Measurements from ENCODE around the gene C16orf74. TPM values are rescaled to one million over a fixed set of nuclear protein-coding genes. Genes with fewer than 3 reads are reported as not detected.

C16orf74 gene
- total RNA-seq, 1 donor from 2014 or later, result 2.3 TPM

- Histone ChIP-seq H3K36me3 (no peaks in the 10 kb centered on the region), H3K9me3 (replicated peaks) (no peaks in the 10 kb centered on the region), H3K27ac (replicated peaks) (no peak overlapping the region), H3K27me3 (ENCODE audit: low read depth) (peaks cover 4% of the 10 kb centered on the region), H3K4me1 (no peaks in the 10 kb centered on the region), H3K4me3 (no peak overlapping the region)
- no peak for DNase-seq
- TF ChIP-seq CTCF (IDR thresholded peaks at IDR 0.05; ENCODE audit: borderline replicate concordance), result no peak
- intact Hi-C loops (cut with micrococcal nuclease), result no loop called here
Observed at GRCh38 chr16:85731179-85731578, 19.7 kb downstream of the C16orf74 start.

- H3K4me3 ChIP-seq, result no peak overlapping the region
- no peak overlapping the region for H3K27ac ChIP-seq (replicated peaks)
- no peaks in the 10 kb centered on the region for H3K4me1 ChIP-seq
- no peaks in the 10 kb centered on the region for H3K36me3 ChIP-seq
- no peak for DNase-seq
- no peaks in the 10 kb centered on the region for H3K9me3 ChIP-seq (replicated peaks)
- intact Hi-C loops (cut with micrococcal nuclease), result no loop called here
- TF ChIP-seq CTCF (IDR thresholded peaks at IDR 0.05; ENCODE audit: borderline replicate concordance), result no peak
- H3K27me3 ChIP-seq (ENCODE audit: low read depth), result peaks cover 4% of the 10 kb centered on the region
Observed at GRCh38 chr16:85730186-85730465, 20.8 kb downstream of the C16orf74 start.

- TF ChIP-seq CTCF (IDR thresholded peaks at IDR 0.05; ENCODE audit: borderline replicate concordance), result no peak
- peaks cover 4% of the 10 kb centered on the region for H3K27me3 ChIP-seq (ENCODE audit: low read depth)
- H3K36me3 ChIP-seq, result no peaks in the 10 kb centered on the region
- no peak for DNase-seq
- H3K9me3 ChIP-seq (replicated peaks), result no peaks in the 10 kb centered on the region
- intact Hi-C loops (cut with micrococcal nuclease), result no loop called here
- no peaks in the 10 kb centered on the region for H3K4me1 ChIP-seq
- no peak overlapping the region for H3K27ac ChIP-seq (replicated peaks)
- H3K4me3 ChIP-seq, result no peak overlapping the region
Observed at GRCh38 chr16:85729452-85730185, 21.3 kb downstream of the C16orf74 start.

GRCh38 chr16:85728879-85729278, 22.0 kb downstream of the C16orf74 start:
- Histone ChIP-seq H3K4me3 (no peak overlapping the region), H3K36me3 (no peaks in the 10 kb centered on the region), H3K9me3 (replicated peaks) (no peaks in the 10 kb centered on the region), H3K27me3 (ENCODE audit: low read depth) (peaks cover 4% of the 10 kb centered on the region), H3K4me1 (no peaks in the 10 kb centered on the region), H3K27ac (replicated peaks) (no peak overlapping the region)
- intact Hi-C loops (cut with micrococcal nuclease), result no loop called here
- no peak for DNase-seq
- TF ChIP-seq CTCF (IDR thresholded peaks at IDR 0.05; ENCODE audit: borderline replicate concordance), result no peak

- intact Hi-C loops (cut with micrococcal nuclease), result no loop called here
Observed at GRCh38 chr16:85724936-85725335, 26.0 kb downstream of the C16orf74 start.

More at GRCh38 chr16:85724936-85725335, 26.0 kb downstream of the C16orf74 start:
- Histone ChIP-seq H3K4me1 (no peaks in the 10 kb centered on the region), H3K4me3 (no peak overlapping the region), H3K9me3 (replicated peaks) (no peaks in the 10 kb centered on the region), H3K27ac (replicated peaks) (no peak overlapping the region), H3K27me3 (ENCODE audit: low read depth) (peaks cover 4% of the 10 kb centered on the region), H3K36me3 (no peaks in the 10 kb centered on the region)
- DNase-seq, result no peak
- no peak for TF ChIP-seq CTCF (IDR thresholded peaks at IDR 0.05; ENCODE audit: borderline replicate concordance)
